NCI-H2029 (cell line): ENCODE measurements around the gene FSTL1.
A peak's percentile ranks its signal among the peaks of the same experiment; 100 is the strongest.

Source experiments
- DNase-seq: peaks from one replicate; lab custom pipeline; 2025; lab: John Stamatoyannopoulos, UW

Gene FSTL1

GRCh38 chr3:120355486-120355885 is 95.3 kb downstream of the FSTL1 start:
- no peak for DNase-seq

- no peak for DNase-seq
Observed at GRCh38 chr3:120353463-120353862, 97.3 kb downstream of the FSTL1 start.

- no peak for DNase-seq
Observed at GRCh38 chr3:120352017-120352416, 98.8 kb downstream of the FSTL1 start.

GRCh38 chr3:120350401-120350941 is 100.3 kb downstream of the FSTL1 start:
- DNase-seq: no peak

- no peak for DNase-seq
Observed at GRCh38 chr3:120349855-120350125, 101.0 kb downstream of the FSTL1 start.

GRCh38 chr3:120348991-120349854 is 101.6 kb downstream of the FSTL1 start, which contains the start of gene LRRC58:
Gene LRRC58 (minus strand): TSS chr3:120349354. CDS start chr3:120349243, 111 bp downstream.
- peak; percentile 95 for DNase-seq

- peak; percentile 55 for DNase-seq
Observed at GRCh38 chr3:120348065-120348990, 102.5 kb downstream of the FSTL1 start.

- DNase-seq: no peak
Observed at GRCh38 chr3:120344349-120344748, 106.4 kb downstream of the FSTL1 start.
